A673 (cell line): ENCODE measurements around the gene LARP1. TPM values are rescaled to one million over a fixed set of nuclear protein-coding genes. Genes with fewer than 3 reads are reported as not detected.
A peak's percentile ranks its signal among the peaks of the same experiment; 100 is the strongest.

Experiments
- BruUV-seq: library from RNA; stranded (reverse); fragments of 400-500 nt; replicated peaks from 2 replicates; lab custom pipeline; 2021; lab: Mats Ljungman, UMichigan
- CTCF ChIA-PET: fragments of 300-600 bp; sonication (Branson Sonifier 250); formaldehyde crosslinking; loops from one replicate; lab custom pipeline; 2022; ENCODE audit warnings: antibody characterized with exemption; lab: Charles Lee
- POLR2A ChIA-PET: fragments of 300-600 bp; sonication (Branson Sonifier 250); formaldehyde crosslinking; loops from one replicate; lab custom pipeline; 2022; ENCODE audit warnings: antibody characterized with exemption; ENCODE audit not compliant: low non-redundant PET; lab: Charles Lee
- DNase-seq: peaks from one replicate; pipeline ENCODE4 v3.0.0-alpha.2; 2015; ENCODE audit warnings: low spot score
- H3K27ac ChIP-seq: fragments of 200-600 bp; sonication (generic); 2 replicates; pipeline ENCODE4 v1.5.1; 2016; ENCODE audit warnings: mixed run types, low read depth, mild to moderate bottlenecking, mixed read lengths, antibody characterized with exemption, low read length; ENCODE audit not compliant: poor library complexity, severe bottlenecking
- H3K27me3 ChIP-seq: fragments of 200-600 bp; sonication (generic); replicated peaks from 2 replicates; pipeline ENCODE4 v1.6.1; 2017; ENCODE audit warnings: mixed run types, low read depth, mild to moderate bottlenecking, mixed read lengths, antibody characterized with exemption, low read length; ENCODE audit not compliant: insufficient read depth, poor library complexity
- H3K36me3 ChIP-seq: fragments of 200-600 bp; sonication (generic); 2 replicates; pipeline ENCODE4 v1.6.1; 2016; ENCODE audit warnings: mixed run types, mild to moderate bottlenecking, mixed read lengths, antibody characterized with exemption, low read length; ENCODE audit not compliant: insufficient read depth, poor library complexity, severe bottlenecking
- H3K4me1 ChIP-seq: fragments of 200-600 bp; sonication (generic); 2 replicates; pipeline ENCODE4 v1.6.1; 2017; ENCODE audit warnings: mixed run types, mild to moderate bottlenecking, mixed read lengths, antibody characterized with exemption, low read length; ENCODE audit not compliant: insufficient read depth, poor library complexity, severe bottlenecking
- H3K4me3 ChIP-seq: fragments of 200-600 bp; sonication (generic); 2 replicates; pipeline ENCODE4 v1.5.1; 2016; ENCODE audit warnings: low read depth, mixed run types, mild to moderate bottlenecking, mixed read lengths, low read length; ENCODE audit not compliant: poor library complexity, severe bottlenecking
- H3K9me3 ChIP-seq: fragments of 200-600 bp; sonication (generic); 2 replicates; pipeline ENCODE4 v1.6.1; 2016; ENCODE audit warnings: mixed run types, low read depth, mild to moderate bottlenecking, mixed read lengths, antibody characterized with exemption, low read length; ENCODE audit not compliant: poor library complexity, severe bottlenecking
- EZH2 ChIP-seq: fragments of 200-600 bp; sonication (generic); IDR thresholded peaks from 2 replicates; pipeline ENCODE4 v1.6.1; 2017; ENCODE audit warnings: borderline replicate concordance, low read depth, mild to moderate bottlenecking, mixed read lengths, antibody characterized with exemption, low read length; ENCODE audit not compliant: poor library complexity, severe bottlenecking
- intact Hi-C: fragments of 100-400 bp; cut with micrococcal nuclease; formaldehyde crosslinking; loops from one replicate; pipeline ENCODE4 v1.10.0; 2022; ENCODE audit not compliant: unreplicated experiment
- total RNA-seq: library from RNA; stranded (reverse); gene quantifications from 2 replicates; pipeline ENCODE4 v1.2.3, GENCODE V29; 2021
- TF ChIP-seq, protein P1 (sequence below): fragments of 300-800, 200-600 bp; sonication (generic); conservative IDR thresholded peaks from 2 replicates; pipeline ENCODE4 v1.5.1; 2017; ENCODE audit warnings: low read depth, mild to moderate bottlenecking, antibody characterized with exemption, low read length, moderate library complexity, mixed read lengths

LARP1 gene
- total RNA-seq, 1 experiment from 2014 or later: 257 TPM

DNA sequence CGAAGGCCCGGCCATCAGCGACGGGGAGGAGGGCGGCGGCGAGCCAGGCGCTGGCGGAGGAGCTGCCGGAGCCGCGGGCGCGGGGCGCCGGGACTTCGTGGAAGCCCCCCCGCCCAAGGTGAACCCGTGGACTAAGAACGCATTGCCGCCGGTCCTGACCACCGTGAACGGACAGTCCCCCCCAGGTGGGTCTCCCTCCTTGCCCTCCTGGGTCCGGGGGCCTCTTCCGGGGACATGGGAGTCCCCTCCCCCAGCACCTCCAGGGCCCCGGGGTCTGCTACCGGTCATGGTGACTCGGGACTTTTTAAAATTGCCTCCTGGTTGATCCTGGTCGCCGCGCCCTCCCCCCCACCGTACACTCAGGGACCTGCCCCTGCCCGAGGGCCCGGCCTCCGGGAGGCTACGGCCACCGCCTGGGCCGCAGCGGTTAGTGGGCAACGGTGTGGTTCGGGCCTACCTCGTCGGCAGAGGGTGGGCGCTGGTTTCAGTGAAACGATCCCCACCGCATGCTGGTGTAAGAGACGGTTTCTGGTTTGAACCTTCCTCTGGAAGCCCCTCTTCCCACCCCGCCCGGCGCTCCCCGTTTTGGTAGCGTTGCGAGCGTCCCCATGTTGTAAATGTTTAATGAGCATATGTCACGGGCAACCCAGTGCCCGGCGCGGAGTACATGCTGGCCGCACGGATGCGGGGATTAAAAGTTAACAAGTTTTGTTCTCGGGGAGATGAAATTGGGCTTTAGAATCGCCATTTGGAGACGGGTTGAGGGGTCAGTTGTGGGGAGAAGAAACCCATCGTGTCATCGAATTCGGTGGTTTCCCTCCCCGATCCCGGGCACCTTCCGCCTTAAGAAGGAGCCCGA is 1.1 kb downstream of the LARP1 start:
- peaks cover 34% of the 10 kb centered on the region for H3K4me1 ChIP-seq
- ChIA-PET POLR2A (no interaction called here), CTCF (no interaction called here)
- no peaks in the 10 kb centered on the region for H3K36me3 ChIP-seq
- no peaks in the 10 kb centered on the region for H3K9me3 ChIP-seq
- intact Hi-C loops: loop anchor here (2.0 to 5.0 kb wide), 3 partner anchors 56 to 105 kb away; partner anchors contain the start of gene CNOT8
- H3K27ac ChIP-seq: peak overlapping the region; percentile 97
- TF ChIP-seq, protein P1, sequence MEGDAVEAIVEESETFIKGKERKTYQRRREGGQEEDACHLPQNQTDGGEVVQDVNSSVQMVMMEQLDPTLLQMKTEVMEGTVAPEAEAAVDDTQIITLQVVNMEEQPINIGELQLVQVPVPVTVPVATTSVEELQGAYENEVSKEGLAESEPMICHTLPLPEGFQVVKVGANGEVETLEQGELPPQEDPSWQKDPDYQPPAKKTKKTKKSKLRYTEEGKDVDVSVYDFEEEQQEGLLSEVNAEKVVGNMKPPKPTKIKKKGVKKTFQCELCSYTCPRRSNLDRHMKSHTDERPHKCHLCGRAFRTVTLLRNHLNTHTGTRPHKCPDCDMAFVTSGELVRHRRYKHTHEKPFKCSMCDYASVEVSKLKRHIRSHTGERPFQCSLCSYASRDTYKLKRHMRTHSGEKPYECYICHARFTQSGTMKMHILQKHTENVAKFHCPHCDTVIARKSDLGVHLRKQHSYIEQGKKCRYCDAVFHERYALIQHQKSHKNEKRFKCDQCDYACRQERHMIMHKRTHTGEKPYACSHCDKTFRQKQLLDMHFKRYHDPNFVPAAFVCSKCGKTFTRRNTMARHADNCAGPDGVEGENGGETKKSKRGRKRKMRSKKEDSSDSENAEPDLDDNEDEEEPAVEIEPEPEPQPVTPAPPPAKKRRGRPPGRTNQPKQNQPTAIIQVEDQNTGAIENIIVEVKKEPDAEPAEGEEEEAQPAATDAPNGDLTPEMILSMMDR: no peak
- no peak for TF ChIP-seq EZH2
- peak overlapping the region; percentile 96 for H3K4me3 ChIP-seq
- H3K27me3 ChIP-seq: no peaks in the 10 kb centered on the region
- no TSS peak for BruUV-seq
- DNase-seq: peak; percentile 33

DNA sequence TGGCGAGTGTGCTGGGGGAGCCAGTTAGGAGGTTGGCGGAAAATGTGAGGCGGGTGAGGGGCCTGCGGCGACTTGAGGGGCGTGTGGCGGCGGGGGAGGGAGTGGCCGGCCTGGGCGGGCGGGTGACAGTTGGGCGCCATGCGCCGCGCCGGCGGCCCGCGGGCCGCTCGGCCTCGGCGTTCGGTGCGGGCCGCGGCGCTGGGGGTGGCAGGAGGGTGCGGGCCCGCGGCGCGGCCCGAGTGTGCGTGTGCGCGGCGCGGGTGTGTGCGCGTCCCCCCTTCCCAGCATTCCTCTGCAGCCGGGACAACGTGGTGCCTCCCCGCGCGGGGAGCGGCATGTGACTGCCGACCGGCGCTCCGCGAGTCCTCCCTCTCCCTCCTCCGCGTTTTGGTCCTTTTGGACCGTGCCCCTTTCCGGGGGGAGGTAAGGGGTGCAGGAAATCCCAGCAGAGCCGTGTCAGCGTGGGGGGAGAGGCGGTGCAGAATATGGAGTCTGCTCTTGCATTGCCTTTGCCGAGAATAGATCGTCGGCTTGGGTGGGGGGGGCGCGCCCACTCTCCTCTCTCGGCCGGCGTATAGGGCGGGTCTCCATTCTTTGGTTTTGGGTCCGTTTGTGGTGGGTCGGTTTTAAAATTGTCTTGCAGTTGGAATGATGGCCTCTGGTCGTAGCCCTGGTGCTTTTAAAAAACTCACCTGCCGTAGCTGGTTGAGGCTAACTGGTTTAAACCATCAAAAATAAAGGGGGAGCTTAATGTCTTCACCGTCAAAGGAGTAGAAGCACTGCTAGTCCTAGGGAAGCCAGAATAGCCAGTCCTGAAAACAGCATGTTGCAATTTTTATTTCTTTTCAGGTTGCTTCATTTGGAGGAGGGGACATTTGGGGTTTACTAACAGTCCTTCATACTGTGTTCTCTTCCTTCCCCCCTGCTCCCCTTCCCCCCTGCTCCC is 2.0 kb downstream of the LARP1 start:
- no peaks in the 10 kb centered on the region for H3K27me3 ChIP-seq
- peak overlapping the region; percentile 96 for H3K4me3 ChIP-seq
- H3K36me3 ChIP-seq: no peaks in the 10 kb centered on the region
- ChIA-PET CTCF (no interaction called here), POLR2A (interaction anchor here (0.6 kb wide), 1 partner anchor 675 kb away, joined by 3 read pairs; no protein-coding TSS in a partner anchor)
- no peak for TF ChIP-seq EZH2
- TF ChIP-seq, protein P1: no peak
- no TSS peak for BruUV-seq
- peak; percentile 47 for DNase-seq
- intact Hi-C loops: loop anchor here (2.0 to 5.0 kb wide), 3 partner anchors 55 to 106 kb away; partner anchors contain the start of gene CNOT8
- peak overlapping the region; percentile 97 for H3K27ac ChIP-seq
- no peaks in the 10 kb centered on the region for H3K9me3 ChIP-seq
- H3K4me1 ChIP-seq: peaks cover 34% of the 10 kb centered on the region

DNA sequence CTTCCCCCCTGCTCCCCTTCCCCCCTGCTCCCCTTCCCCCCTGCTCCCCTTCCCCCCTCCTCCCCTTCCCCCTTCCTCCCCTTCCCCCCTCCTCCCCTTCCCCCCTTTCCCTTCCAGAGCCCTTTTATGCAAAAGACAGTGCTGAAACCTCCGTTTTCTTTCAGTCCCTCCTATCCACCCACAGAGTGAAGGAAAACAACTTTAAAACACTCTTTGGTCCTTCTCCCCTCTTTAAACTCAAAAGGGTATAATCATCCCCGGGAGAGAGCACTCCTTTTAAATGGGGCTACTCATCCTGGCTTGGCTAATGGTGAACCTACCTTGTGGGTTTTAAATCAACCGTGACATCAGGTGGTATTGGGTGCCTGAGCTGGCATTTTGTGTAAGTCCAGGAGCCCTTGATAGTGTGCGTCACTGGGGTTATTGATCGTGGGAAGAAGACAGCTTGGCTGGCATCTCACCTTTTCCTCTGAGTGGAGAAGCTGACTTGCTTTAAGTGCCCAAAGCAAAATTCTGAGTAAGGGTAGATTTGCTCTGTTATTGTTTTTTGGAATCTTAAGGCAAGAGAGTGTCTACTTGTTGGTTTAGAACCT is 2.7 kb downstream of the LARP1 start:
- H3K4me1 ChIP-seq: peaks cover 34% of the 10 kb centered on the region
- CTCF ChIA-PET: no interaction called here
- TSS peak; percentile 13 for BruUV-seq
- H3K9me3 ChIP-seq: no peaks in the 10 kb centered on the region
- H3K4me3 ChIP-seq: peak overlapping the region; percentile 41
- H3K27ac ChIP-seq: no peak overlapping the region
- intact Hi-C loops: loop anchor here (2.0 to 5.0 kb wide), 3 partner anchors 54 to 107 kb away; partner anchors contain the start of gene CNOT8
- no peak for DNase-seq
- no peaks in the 10 kb centered on the region for H3K36me3 ChIP-seq
- TF ChIP-seq, protein P1: no peak
- TF ChIP-seq EZH2: no peak
- H3K27me3 ChIP-seq: no peaks in the 10 kb centered on the region
- POLR2A ChIA-PET: interaction anchor here (0.6 kb wide), 1 partner anchor 674 kb away, joined by 3 read pairs; no protein-coding TSS in a partner anchor
